ENCODE results near the gene FLVCR2. TPM values are rescaled to one million over a fixed set of nuclear protein-coding genes. Genes with fewer than 3 reads are reported as not detected.

Gene FLVCR2
- total and polyA plus RNA-seq, 2 of the 13 experiments (the other 11 are each of a cell fraction or from before 2014, with no cell fraction given) = 9.9 to 10.5 TPM

DNA sequence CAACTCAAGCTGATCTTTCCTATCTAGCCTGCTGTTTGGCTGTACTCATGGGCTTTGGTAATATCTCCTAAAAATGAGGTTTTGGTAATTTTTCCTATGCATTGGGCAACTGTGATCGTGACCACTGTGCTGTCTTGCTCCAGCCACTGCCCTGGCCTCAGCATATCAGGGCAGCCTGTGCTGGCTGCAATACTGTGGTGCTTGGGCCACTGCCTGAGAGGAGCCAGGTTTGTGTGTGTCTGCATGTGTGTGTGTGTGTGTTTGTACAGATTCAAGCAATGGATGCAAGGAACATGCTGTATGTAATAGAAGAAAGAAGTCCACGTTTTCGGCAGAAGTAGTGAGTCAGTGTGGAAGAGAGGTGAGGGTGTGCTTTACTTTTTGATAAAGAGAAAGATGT, 69.2 kb downstream of the FLVCR2 start:
- Histone ChIP-seq H3K4me2 (ENCODE audit: low read depth, low read length) (peak overlapping the region; percentile 45; the same call in 1 of the 2 replicates), H3K9ac (ENCODE audit: insufficient read depth, low read depth, low read length) (peak overlapping the region; percentile 51), H3K4me3 (replicated peaks in 1 of 3; ENCODE audit: insufficient read depth in 1 of 3, low read depth in 2 of 3, low read length in 3 of 3) (no peak overlapping the region), H3K36me3 (replicated peaks in 1 of 2; ENCODE audit: control insufficient read depth in 1 of 2, insufficient read depth in 2 of 2, low read length in 2 of 2) (peaks cover 0 to 9% of the 10 kb centered on the region in 2 experiments; a peak in 2 of 5 replicates), H3K27me3 (ENCODE audit: control insufficient read depth in 1 of 2, insufficient read depth in 2 of 2, low read length in 2 of 2) (no peaks in the 10 kb centered on the region), H3K4me1 (ENCODE audit: insufficient read depth, low read length) (peaks cover 96% of the 10 kb centered on the region), H4K20me1 (ENCODE audit: insufficient read depth, low read length) (no peaks in the 10 kb centered on the region), H3K79me2 (ENCODE audit: insufficient read depth, low read length) (no peaks in the 10 kb centered on the region), H3K9me3 (ENCODE audit: low read length) (no peaks in the 10 kb centered on the region), H3K27ac (ENCODE audit: extremely low read length, insufficient read depth, low read length) (peak overlapping the region; percentile 97), H2AFZ (ENCODE audit: low read length) (no peak overlapping the region)
- ATAC-seq (no peak), FAIRE-seq (no peak), DNase-seq (ENCODE audit: low spot score) (no peak)
- BruUV-seq (replicated peaks) = no TSS peak
- ChIA-PET POLR2A (interaction anchor here (4.0 to 7.5 kb wide), 2 partner anchors 69 to 70 kb away, joined by 22 to 127 read pairs; partner anchors contain the start of gene FLVCR2), CTCF (ENCODE audit: low intra/inter-chr PET ratio, low total read pairs) (no interaction called here)
- intact Hi-C loops (cut with micrococcal nuclease; ENCODE audit: unreplicated experiment) = loop anchor here (2.0 kb wide), 2 partner anchors 21 to 129 kb away; no protein-coding TSS in a partner anchor
- in situ Hi-C loops (cut with HindIII; ENCODE audit: extremely low pct_ligation_motif_present, low pct_unique_long_range_greater_than_20kb) = no loop called here
- TF ChIP-seq RBM22 (optimal IDR thresholded peaks at IDR 0.05; ENCODE audit: low read length) (peak; percentile 18), GABPA (IDR thresholded peaks at IDR 0.05; ENCODE audit: low read depth, low read length) (no peak), GABPA (CRISPR knock-in tag; IDR thresholded peaks at IDR 0.05; ENCODE audit: low read depth) (no peak)
- 42% methylated on average over 3 of the region's 3 CpGs for WGBS (ENCODE audit: low lambda C conversion rate)

DNA sequence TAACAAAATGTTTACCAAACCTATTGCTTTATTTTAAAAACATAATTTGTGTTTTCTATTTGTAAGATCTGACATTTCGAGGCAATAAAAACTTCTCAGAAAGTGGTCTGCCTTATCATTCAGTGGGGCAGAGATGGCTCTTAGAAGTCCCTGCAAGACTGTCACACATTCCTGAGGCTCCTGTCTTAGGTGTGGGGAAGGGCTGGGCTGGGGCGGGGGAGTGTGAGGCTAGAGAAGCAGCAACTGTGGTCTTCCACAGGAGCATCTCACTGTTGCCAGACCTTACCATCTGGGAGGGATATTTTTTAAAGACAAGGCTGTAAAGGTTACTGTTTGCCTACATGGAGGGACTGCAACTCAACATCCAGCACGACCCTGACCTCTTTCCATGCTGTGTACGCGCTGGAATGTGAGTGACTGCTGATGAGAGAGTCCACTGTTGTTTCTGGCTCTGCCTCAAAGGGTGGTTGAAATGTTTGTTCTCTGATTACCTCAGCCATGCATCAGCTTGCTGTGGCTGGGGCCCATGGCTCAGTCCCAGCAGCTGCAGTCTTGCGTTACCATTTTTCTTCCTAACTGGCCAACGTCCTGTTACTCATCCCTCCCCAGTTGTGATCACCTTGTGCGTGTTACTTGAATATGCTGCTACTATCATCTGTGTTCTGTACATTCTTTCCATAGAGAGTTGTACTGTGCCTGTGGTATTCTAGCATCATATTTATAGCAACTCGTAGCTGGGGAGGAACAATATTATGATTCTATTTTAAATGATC, 69.8 kb downstream of the FLVCR2 start:
- DNase-seq (ENCODE audit: low spot score) = peak; percentile 98
- TF ChIP-seq REL (CRISPR knock-in tag; conservative IDR thresholded peaks at IDR 0.05) (peak; percentile 55; the same call in 1 of the 2 replicates), ZNF232 (CRISPR knock-in tag; IDR thresholded peaks at IDR 0.05; ENCODE audit: borderline replicate concordance) (peak; percentile 50; the same call in 1 of the 2 replicates), ZNF451 (CRISPR knock-in tag; IDR thresholded peaks at IDR 0.05) (0 out of 2 replicates have a peak, but pooled peaks have one; percentile 62), YEATS4 (CRISPR knock-in tag; IDR thresholded peaks at IDR 0.05; ENCODE audit: borderline replicate concordance) (peak; percentile 85), ZNF3 (CRISPR knock-in tag; IDR thresholded peaks at IDR 0.05) (no peak), ATM (IDR thresholded peaks at IDR 0.05; ENCODE audit: borderline replicate concordance) (no peak), DNMT3B (CRISPR knock-in tag; conservative IDR thresholded peaks at IDR 0.05) (no peak), ZNF782 (CRISPR knock-in tag; IDR thresholded peaks at IDR 0.05; ENCODE audit: borderline replicate concordance) (no peak), KLF12 (CRISPR knock-in tag; IDR thresholded peaks at IDR 0.05; ENCODE audit: borderline replicate concordance) (no peak), REPIN1 (CRISPR knock-in tag; IDR thresholded peaks at IDR 0.05; ENCODE audit: borderline replicate concordance, low read depth) (peak; percentile 91; the same call in 1 of the 2 replicates), GABPA (IDR thresholded peaks at IDR 0.05; ENCODE audit: low read depth, low read length) (no peak), GABPA (CRISPR knock-in tag; IDR thresholded peaks at IDR 0.05; ENCODE audit: low read depth) (no peak; the same call in 1 of the 2 replicates), ZNF761 (CRISPR knock-in tag; conservative IDR thresholded peaks at IDR 0.05) (no peak), BCLAF1 (IDR thresholded peaks at IDR 0.05) (no peak)

More for the DNA sequence above, 69.8 kb downstream of the FLVCR2 start:
- ChIA-PET CTCF (ENCODE audit: low intra/inter-chr PET ratio, low total read pairs) (no interaction called here), POLR2A (interaction anchor here (0.6 to 7.5 kb wide), 4 partner anchors 13 to 675 kb away, joined by 3 to 127 read pairs (median 31); partner anchors contain the start of genes ERG28, FLVCR2 and TTLL5)
- 16% methylated on average over 7 of the region's 9 CpGs for WGBS (ENCODE audit: low lambda C conversion rate)
- no peaks in the 10 kb centered on the region for H4K20me1 ChIP-seq (ENCODE audit: insufficient read depth, low read length)
- in situ Hi-C loops (cut with HindIII; ENCODE audit: extremely low pct_ligation_motif_present, low pct_unique_long_range_greater_than_20kb) (no loop called here), intact Hi-C loops (cut with micrococcal nuclease; ENCODE audit: unreplicated experiment) (loop anchor here (2.0 kb wide), 2 partner anchors 21 to 129 kb away; no protein-coding TSS in a partner anchor)
- H3K9ac ChIP-seq (ENCODE audit: insufficient read depth, low read depth, low read length) = peak overlapping the region; percentile 70
- H3K4me3 ChIP-seq (replicated peaks in 1 of 3; ENCODE audit: insufficient read depth in 1 of 3, low read depth in 2 of 3, low read length in 3 of 3) = no peak overlapping the region; a peak in 1 of 6 replicates
- FAIRE-seq (peak; percentile 99), ATAC-seq (peak; percentile 92)
- H3K9me3 ChIP-seq (ENCODE audit: low read length) = no peaks in the 10 kb centered on the region
- peak overlapping the region; percentile 67 for H3K4me2 ChIP-seq (ENCODE audit: low read depth, low read length)
- no peaks in the 10 kb centered on the region for H3K79me2 ChIP-seq (ENCODE audit: insufficient read depth, low read length)
- no peak overlapping the region for H2AFZ ChIP-seq (ENCODE audit: low read length)
- peak overlapping the region; percentile 97 for H3K27ac ChIP-seq (ENCODE audit: extremely low read length, insufficient read depth, low read length)
- no peaks in the 10 kb centered on the region for H3K27me3 ChIP-seq (ENCODE audit: control insufficient read depth in 1 of 2, insufficient read depth in 2 of 2, low read length in 2 of 2)
- peaks cover 99% of the 10 kb centered on the region for H3K4me1 ChIP-seq (ENCODE audit: insufficient read depth, low read length)
- BruUV-seq (replicated peaks) = no TSS peak
- H3K36me3 ChIP-seq (replicated peaks in 1 of 2; ENCODE audit: control insufficient read depth in 1 of 2, insufficient read depth in 2 of 2, low read length in 2 of 2) = peaks cover 0 to 9% of the 10 kb centered on the region in 2 experiments; a peak in 2 of 5 replicates

All from HepG2 (cell line).